OCI-LY1 (cell line): ENCODE measurements around the gene SMAD7.

Source experiments
- CTCF ChIP-seq: fragments of 200-600 bp; sonication (generic), shearing (Covaris generic); IDR thresholded peaks from 2 replicates; pipeline ENCODE4 v1.5.1; 2017; ENCODE audit warnings: mild to moderate bottlenecking, antibody characterized with exemption, low read length, moderate library complexity, mixed read lengths
- EZH2 ChIP-seq: fragments of 200-600 bp; sonication (generic), shearing (Covaris generic); IDR thresholded peaks from 2 replicates; pipeline ENCODE4 v1.8.0; 2017; ENCODE audit warnings: borderline replicate concordance, mixed run types, mild to moderate bottlenecking, antibody characterized with exemption, low read length, moderate library complexity, mixed read lengths

GRCh38 chr18:48904091-48904490 lies 46.7 kb downstream of the SMAD7 start:
- no peak for TF ChIP-seq CTCF
- no peak for TF ChIP-seq EZH2
